Measurements from ENCODE around the gene PLEKHG2. TPM values are rescaled to one million over a fixed set of nuclear protein-coding genes. Genes with fewer than 3 reads are reported as not detected.

Gene PLEKHG2
- total and polyA plus RNA-seq, 9 of the 15 experiments (the other 6 are each of a cell fraction or from before 2014, with no cell fraction given), result 0.98 to 45.7 (median 9.8) TPM

DNA sequence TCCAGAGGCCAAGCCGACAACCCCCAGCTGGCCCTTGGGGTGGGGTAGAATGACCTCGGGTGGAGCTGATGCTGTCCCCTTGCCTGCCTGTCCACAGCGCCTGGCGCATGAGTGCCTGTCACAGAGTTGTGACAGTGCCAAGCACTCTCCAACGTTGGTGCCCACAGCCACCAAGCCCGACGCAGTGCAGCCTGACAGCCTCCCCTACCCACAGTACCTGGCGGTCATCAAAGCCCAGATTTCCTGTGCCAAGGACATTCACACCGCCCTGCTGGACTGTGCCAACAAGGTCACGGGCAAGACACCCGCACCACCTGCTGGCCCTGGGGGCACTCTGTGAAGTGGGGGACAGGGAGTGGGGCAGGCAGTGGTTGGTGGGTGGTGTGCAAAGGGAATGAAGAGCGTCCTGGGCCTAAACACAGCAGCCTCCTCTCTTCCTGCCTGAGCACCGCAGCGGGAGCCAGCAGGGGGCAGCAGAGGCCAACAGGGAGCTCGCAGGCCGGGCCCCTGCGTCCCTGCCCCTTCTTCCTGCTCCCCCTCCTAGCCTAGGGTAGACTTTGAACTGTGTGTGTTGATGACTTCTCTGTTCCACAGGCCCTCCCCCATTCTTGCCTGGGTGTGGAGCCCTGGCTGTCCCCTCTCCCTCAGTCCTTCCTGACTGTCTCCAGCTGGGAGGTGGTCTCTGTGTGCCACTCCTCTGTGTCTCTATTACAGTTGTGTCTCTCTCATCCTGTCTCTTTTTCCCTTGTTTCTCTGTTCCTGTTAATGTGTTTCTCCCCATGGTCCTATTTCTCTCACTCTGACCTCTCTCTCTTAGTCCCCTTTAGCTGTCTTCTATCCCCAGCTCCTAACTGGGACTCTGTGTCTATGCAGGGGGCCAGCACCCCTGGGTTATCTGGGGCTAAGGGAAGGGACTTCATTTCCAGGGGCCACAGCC, 14.8 kb upstream of the PLEKHG2 start (continued):
- TF ChIP-seq, protein P1, sequence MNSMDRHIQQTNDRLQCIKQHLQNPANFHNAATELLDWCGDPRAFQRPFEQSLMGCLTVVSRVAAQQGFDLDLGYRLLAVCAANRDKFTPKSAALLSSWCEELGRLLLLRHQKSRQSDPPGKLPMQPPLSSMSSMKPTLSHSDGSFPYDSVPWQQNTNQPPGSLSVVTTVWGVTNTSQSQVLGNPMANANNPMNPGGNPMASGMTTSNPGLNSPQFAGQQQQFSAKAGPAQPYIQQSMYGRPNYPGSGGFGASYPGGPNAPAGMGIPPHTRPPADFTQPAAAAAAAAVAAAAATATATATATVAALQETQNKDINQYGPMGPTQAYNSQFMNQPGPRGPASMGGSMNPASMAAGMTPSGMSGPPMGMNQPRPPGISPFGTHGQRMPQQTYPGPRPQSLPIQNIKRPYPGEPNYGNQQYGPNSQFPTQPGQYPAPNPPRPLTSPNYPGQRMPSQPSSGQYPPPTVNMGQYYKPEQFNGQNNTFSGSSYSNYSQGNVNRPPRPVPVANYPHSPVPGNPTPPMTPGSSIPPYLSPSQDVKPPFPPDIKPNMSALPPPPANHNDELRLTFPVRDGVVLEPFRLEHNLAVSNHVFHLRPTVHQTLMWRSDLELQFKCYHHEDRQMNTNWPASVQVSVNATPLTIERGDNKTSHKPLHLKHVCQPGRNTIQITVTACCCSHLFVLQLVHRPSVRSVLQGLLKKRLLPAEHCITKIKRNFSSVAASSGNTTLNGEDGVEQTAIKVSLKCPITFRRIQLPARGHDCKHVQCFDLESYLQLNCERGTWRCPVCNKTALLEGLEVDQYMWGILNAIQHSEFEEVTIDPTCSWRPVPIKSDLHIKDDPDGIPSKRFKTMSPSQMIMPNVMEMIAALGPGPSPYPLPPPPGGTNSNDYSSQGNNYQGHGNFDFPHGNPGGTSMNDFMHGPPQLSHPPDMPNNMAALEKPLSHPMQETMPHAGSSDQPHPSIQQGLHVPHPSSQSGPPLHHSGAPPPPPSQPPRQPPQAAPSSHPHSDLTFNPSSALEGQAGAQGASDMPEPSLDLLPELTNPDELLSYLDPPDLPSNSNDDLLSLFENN (IDR thresholded peaks at IDR 0.05; ENCODE audit: low read depth in 2 of 2, low read length in 2 of 2), result 0 out of 4 replicates have a peak, but pooled peaks of 1 of the 2 experiments have one; percentile 16
- peak; percentile 99 for TF ChIP-seq SMC3 (conservative IDR thresholded peaks at IDR 0.05; ENCODE audit: insufficient read depth, low read depth, low read length)
- TF ChIP-seq SNRNP70 (optimal IDR thresholded peaks at IDR 0.05; ENCODE audit: low read depth, low read length), result no peak
- TF ChIP-seq, protein P2, sequence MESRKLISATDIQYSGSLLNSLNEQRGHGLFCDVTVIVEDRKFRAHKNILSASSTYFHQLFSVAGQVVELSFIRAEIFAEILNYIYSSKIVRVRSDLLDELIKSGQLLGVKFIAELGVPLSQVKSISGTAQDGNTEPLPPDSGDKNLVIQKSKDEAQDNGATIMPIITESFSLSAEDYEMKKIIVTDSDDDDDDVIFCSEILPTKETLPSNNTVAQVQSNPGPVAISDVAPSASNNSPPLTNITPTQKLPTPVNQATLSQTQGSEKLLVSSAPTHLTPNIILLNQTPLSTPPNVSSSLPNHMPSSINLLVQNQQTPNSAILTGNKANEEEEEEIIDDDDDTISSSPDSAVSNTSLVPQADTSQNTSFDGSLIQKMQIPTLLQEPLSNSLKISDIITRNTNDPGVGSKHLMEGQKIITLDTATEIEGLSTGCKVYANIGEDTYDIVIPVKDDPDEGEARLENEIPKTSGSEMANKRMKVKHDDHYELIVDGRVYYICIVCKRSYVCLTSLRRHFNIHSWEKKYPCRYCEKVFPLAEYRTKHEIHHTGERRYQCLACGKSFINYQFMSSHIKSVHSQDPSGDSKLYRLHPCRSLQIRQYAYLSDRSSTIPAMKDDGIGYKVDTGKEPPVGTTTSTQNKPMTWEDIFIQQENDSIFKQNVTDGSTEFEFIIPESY (CRISPR knock-in tag; IDR thresholded peaks at IDR 0.05), result 0 out of 2 replicates have a peak, but pooled peaks have one; percentile 38
- TF ChIP-seq, protein P3, sequence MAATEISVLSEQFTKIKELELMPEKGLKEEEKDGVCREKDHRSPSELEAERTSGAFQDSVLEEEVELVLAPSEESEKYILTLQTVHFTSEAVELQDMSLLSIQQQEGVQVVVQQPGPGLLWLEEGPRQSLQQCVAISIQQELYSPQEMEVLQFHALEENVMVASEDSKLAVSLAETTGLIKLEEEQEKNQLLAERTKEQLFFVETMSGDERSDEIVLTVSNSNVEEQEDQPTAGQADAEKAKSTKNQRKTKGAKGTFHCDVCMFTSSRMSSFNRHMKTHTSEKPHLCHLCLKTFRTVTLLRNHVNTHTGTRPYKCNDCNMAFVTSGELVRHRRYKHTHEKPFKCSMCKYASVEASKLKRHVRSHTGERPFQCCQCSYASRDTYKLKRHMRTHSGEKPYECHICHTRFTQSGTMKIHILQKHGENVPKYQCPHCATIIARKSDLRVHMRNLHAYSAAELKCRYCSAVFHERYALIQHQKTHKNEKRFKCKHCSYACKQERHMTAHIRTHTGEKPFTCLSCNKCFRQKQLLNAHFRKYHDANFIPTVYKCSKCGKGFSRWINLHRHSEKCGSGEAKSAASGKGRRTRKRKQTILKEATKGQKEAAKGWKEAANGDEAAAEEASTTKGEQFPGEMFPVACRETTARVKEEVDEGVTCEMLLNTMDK (IDR thresholded peaks at IDR 0.05; ENCODE audit: borderline replicate concordance, insufficient read depth, low read depth, low read length, poor library complexity, severe bottlenecking), result peak; percentile 66
- TF ChIP-seq, protein P4, sequence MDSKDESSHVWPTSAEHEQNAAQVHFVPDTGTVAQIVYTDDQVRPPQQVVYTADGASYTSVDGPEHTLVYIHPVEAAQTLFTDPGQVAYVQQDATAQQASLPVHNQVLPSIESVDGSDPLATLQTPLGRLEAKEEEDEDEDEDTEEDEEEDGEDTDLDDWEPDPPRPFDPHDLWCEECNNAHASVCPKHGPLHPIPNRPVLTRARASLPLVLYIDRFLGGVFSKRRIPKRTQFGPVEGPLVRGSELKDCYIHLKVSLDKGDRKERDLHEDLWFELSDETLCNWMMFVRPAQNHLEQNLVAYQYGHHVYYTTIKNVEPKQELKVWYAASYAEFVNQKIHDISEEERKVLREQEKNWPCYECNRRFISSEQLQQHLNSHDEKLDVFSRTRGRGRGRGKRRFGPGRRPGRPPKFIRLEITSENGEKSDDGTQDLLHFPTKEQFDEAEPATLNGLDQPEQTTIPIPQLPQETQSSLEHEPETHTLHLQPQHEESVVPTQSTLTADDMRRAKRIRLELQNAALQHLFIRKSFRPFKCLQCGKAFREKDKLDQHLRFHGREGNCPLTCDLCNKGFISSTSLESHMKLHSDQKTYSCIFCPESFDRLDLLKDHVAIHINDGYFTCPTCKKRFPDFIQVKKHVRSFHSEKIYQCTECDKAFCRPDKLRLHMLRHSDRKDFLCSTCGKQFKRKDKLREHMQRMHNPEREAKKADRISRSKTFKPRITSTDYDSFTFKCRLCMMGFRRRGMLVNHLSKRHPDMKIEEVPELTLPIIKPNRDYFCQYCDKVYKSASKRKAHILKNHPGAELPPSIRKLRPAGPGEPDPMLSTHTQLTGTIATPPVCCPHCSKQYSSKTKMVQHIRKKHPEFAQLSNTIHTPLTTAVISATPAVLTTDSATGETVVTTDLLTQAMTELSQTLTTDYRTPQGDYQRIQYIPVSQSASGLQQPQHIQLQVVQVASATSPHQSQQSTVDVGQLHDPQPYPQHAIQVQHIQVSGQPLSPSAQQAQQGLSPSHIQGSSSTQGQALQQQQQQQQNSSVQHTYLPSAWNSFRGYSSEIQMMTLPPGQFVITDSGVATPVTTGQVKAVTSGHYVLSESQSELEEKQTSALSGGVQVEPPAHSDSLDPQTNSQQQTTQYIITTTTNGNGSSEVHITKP (IDR thresholded peaks at IDR 0.05; ENCODE audit: partially characterized antibody), result peak; percentile 22
- TF ChIP-seq, protein P5, sequence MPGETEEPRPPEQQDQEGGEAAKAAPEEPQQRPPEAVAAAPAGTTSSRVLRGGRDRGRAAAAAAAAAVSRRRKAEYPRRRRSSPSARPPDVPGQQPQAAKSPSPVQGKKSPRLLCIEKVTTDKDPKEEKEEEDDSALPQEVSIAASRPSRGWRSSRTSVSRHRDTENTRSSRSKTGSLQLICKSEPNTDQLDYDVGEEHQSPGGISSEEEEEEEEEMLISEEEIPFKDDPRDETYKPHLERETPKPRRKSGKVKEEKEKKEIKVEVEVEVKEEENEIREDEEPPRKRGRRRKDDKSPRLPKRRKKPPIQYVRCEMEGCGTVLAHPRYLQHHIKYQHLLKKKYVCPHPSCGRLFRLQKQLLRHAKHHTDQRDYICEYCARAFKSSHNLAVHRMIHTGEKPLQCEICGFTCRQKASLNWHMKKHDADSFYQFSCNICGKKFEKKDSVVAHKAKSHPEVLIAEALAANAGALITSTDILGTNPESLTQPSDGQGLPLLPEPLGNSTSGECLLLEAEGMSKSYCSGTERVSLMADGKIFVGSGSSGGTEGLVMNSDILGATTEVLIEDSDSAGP (CRISPR knock-in tag; IDR thresholded peaks at IDR 0.05), result 0 out of 2 replicates have a peak, but pooled peaks have one; percentile 47
- TF ChIP-seq, protein P6, sequence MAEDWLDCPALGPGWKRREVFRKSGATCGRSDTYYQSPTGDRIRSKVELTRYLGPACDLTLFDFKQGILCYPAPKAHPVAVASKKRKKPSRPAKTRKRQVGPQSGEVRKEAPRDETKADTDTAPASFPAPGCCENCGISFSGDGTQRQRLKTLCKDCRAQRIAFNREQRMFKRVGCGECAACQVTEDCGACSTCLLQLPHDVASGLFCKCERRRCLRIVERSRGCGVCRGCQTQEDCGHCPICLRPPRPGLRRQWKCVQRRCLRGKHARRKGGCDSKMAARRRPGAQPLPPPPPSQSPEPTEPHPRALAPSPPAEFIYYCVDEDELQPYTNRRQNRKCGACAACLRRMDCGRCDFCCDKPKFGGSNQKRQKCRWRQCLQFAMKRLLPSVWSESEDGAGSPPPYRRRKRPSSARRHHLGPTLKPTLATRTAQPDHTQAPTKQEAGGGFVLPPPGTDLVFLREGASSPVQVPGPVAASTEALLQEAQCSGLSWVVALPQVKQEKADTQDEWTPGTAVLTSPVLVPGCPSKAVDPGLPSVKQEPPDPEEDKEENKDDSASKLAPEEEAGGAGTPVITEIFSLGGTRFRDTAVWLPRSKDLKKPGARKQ (CRISPR knock-in tag; IDR thresholded peaks at IDR 0.05), result no peak
